A172 (cell line): ENCODE results near the gene NR2E1. TPM values are rescaled to one million over a fixed set of nuclear protein-coding genes. Genes with fewer than 3 reads are reported as not detected.

Experiments used
- DNase-seq: peaks from one replicate; pipeline ENCODE4 v3.0.0-alpha.2; 2015; ENCODE audit warnings: low spot score
- total RNA-seq: library from RNA; depleted of rRNA; stranded (reverse); fragments of >200 nt; shearing (Covaris generic); gene quantifications from 2 replicates; pipeline ENCODE4 v1.2.3, GENCODE V29; 2014

NR2E1 gene
- total RNA-seq, 1 experiment from 2014 or later: not detected

- DNase-seq: no peak
Observed at GRCh38 chr6:108156180-108156937, 9.5 kb upstream of the NR2E1 start.

- DNase-seq: no peak
Observed at GRCh38 chr6:108156938-108157233, 8.9 kb upstream of the NR2E1 start.

GRCh38 chr6:108157234-108157980 is 8.4 kb upstream of the NR2E1 start:
- no peak for DNase-seq

- no peak for DNase-seq
Observed at GRCh38 chr6:108157981-108158525, 7.8 kb upstream of the NR2E1 start.

- DNase-seq: no peak
Observed at GRCh38 chr6:108159981-108160380, 5.8 kb upstream of the NR2E1 start.

GRCh38 chr6:108161724-108162282 is 4.0 kb upstream of the NR2E1 start:
- DNase-seq: no peak

GRCh38 chr6:108163267-108163643 is 2.6 kb upstream of the NR2E1 start:
- DNase-seq: no peak

- DNase-seq: no peak
Observed at GRCh38 chr6:108163644-108164542, 1.9 kb upstream of the NR2E1 start.

GRCh38 chr6:108164543-108164814 is 1.3 kb upstream of the NR2E1 start:
- no peak for DNase-seq

- no peak for DNase-seq
Observed at GRCh38 chr6:108164815-108165706, 761 bp upstream of the NR2E1 start.

GRCh38 chr6:108166664-108167448 is 1.0 kb downstream of the NR2E1 start:
- no peak for DNase-seq

GRCh38 chr6:108167449-108168089 is 1.7 kb downstream of the NR2E1 start:
- DNase-seq: no peak

GRCh38 chr6:108168090-108168463 is 2.3 kb downstream of the NR2E1 start:
- DNase-seq: no peak

GRCh38 chr6:108168501-108169463 is 3.0 kb downstream of the NR2E1 start:
- no peak for DNase-seq

- DNase-seq: no peak
Observed at GRCh38 chr6:108169464-108170331, 3.9 kb downstream of the NR2E1 start.

GRCh38 chr6:108170332-108171290 is 4.8 kb downstream of the NR2E1 start:
- no peak for DNase-seq
